Stimulated activated CD4-positive, alpha-beta T cell treated with anti-CD3 and anti-CD28 coated beads, Interleukin-15, amount 100 ng/mL, for 1 hour (primary cell): ENCODE data around the gene CBLL1.
A peak's percentile ranks its signal among the peaks of the same experiment; 100 is the strongest.

Experiments
- DNase-seq, 2 donors: peaks; one replicate each; pipeline ENCODE4 v3.0.0-alpha.2; 2020; ENCODE audit warnings: low read depth in 1 of 2, low spot score in 1 of 2

The CBLL1 gene, protein sequence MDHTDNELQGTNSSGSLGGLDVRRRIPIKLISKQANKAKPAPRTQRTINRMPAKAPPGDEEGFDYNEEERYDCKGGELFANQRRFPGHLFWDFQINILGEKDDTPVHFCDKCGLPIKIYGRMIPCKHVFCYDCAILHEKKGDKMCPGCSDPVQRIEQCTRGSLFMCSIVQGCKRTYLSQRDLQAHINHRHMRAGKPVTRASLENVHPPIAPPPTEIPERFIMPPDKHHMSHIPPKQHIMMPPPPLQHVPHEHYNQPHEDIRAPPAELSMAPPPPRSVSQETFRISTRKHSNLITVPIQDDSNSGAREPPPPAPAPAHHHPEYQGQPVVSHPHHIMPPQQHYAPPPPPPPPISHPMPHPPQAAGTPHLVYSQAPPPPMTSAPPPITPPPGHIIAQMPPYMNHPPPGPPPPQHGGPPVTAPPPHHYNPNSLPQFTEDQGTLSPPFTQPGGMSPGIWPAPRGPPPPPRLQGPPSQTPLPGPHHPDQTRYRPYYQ

DNA sequence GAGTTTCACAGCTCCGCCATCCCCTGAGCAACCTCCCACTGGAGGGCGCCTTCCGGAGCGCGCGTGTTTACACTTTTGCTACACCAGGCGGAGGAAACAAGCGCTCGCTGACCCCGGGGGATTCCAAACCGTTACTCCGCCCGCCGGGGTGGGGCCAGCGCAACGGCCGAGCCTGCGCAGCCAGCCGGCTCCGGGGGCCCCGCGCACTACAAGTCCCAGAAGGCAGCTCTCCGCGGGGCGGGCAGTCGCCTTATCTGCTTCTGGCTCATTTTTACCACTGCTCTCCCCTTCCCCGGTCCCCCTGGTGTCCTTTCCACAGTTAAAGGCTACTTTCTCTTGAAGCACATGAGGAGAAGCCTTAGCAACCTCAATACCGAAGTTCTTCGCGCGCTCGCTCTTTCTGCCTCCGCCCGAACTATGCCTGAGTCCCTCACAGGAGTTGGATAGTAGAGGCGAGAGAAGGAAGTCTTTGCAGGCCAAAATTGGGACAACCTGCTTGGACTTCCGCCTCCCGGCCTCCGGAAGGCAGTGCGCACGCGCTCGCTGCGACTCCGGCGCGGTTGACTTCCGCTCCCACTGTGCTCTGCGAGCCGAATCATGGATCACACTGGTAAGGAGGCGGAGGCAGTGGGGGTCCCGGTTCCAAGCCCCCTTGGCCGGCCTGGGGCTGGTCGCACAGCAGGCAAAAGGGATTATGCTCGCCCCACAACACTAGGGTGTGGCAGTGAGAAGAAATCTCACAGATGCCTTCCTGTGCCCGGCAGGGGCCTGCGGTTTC lies at the start of gene CBLL1:
Gene CBLL1, plus strand, starts transcription at position 576 of the 778 bp plus-strand sequence. Its CDS starts 22 bp downstream, at position 598.
- peak; percentile 95 to 98 for DNase-seq

DNA sequence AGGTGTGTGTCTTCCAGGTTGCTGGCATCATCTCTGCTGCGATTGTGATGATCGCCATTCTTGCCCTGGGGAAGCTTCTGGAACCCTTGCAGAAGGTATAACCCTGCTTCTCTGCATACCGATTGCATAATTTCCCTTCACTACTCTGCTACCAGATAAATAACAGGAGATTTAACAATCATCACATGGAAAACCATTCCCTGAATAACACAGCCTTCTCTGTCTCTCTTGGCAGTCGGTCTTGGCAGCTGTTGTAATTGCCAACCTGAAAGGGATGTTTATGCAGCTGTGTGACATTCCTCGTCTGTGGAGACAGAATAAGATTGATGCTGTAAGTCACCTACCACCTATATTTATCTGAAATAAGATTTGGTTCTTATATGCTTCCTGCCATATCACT lies 49.6 kb upstream of the CBLL1 start:
- DNase-seq = no peak

DNA sequence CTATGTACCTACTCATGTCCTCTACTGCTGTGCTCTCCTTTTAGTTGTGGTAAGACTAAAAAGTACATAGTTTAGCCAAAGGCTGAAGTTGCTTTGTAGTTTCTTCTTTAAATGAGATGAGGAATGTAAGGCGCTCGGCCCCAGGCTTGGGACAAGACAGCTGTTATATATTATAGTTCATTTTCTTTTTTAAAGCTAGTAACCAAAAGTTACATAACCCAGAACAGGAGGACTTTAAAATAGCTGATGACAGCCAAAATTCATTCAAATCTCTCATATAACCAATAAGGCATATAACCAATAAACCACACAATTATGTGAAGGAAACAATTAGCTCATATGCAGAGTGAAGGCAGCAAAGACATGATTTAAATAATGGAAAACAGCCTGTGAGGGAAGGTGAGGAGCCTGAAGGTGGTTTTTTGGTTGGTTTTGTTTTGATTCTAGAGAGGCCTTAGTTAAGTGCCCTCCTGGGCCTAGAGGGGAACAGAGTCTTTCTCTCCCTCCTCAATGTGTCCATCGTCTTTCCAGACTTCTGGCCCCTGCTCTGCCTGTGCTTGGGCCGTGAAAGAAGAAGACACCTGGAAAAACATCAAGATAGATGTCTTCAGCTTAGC lies 47.5 kb upstream of the CBLL1 start:
- no peak for DNase-seq

DNA sequence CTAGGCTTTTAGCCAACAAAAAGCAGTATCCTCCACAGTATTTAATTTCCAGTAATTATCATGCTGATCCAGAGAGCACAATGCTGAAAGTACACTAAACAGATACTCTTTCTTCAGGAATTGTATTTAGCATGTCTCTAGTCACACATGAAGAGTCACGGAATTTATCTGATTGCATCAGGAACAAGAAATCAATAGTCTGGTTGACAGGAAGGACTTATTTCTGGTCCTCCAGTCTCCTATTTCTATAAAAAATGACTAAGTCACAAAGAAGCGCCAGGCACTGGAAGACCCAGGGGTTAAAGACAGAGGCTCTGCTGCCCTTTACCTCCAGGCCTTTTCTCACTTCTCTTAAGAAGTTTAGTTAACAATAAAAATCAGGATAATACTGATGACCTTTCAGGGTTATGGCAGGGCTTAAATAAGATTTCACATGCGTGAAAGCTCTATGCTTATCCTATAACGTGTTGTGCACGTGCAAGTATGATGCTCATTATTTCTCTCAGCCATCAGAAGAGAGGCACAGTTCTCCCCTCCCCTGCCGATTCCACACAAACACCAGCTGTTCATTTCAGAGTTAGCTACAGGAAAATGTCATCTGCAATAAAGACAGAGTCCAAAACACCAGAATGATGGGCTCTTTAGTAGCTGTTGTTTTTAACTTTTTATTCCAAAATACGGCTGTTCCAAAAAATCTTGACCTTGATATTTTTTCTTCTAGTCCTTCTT lies 46.5 kb upstream of the CBLL1 start:
- no peak for DNase-seq

DNA sequence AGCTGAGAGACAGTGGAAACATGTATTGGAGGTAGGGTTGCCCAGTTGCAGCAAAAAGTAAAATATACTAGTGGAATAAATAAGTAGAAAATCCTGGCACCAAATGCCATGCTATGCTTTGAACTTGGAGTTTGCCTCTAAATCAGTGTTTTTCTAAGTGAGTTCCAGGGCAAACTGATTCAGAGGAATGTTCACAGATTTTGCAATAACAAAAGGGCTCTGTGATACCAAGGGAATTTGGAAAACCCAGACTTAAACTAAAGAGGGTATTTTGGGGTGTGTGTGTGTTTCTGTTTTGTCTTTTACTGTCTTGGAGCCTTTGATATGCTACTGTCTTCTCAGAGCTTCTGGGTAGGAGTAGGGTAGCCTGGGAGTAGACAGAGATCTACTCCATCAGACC lies 43.4 kb upstream of the CBLL1 start:
- DNase-seq = no peak

DNA sequence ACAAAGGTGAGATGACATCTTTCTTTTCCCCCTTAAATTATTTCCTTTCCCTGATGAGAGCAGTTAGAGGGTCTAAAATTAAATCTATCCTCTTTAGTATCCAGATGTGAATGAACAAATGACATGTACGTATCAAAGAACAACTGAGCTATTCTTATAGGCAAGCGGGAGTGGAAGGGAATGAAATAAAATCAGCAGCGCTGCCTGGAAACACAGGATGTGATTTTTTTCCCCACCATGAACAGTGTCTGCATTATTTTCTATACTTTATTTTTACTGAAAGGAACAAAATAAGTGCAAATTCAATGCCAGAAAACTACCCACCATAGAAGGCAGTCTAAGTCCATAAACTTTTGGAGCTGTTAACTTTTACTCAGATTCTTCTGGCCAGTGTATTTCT lies 42.8 kb upstream of the CBLL1 start:
- no peak for DNase-seq

DNA sequence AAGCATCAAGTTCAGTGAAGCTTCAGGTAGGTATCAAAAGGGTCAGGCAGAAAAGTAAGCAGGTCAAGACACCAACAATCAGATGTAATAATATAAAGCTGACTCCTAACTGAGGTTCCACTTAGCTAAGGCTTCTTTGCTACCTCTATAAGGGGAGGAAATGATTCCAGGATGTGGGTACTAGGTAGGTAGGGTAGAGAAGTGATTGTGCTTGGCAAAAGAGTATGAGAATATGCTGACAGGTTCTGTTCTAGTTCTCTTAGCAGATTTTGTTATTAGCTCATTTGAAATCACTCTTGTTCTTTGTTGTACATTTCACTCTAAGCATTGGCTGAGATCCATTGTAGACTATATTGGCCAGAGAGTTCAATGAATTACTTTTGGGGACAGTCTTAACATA lies 40.7 kb upstream of the CBLL1 start:
- DNase-seq = no peak

DNA sequence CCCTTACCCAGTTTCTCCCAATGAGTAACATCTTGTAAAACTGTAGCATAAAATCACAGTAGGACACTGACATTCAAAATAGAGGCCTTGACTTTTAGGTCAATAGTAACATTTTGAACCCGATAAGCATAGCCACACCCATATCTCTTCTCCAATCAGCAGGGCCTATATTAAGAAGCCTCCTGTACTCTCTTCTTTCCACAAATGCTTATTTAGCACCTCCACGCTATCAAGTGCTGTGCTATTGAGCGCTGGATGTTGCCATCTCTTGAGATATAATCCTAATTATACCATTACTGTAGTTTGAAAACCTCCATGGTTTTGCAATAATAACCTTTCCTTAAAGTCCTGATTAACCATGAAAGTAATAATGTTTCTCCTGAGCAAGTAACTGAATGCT lies 40.1 kb upstream of the CBLL1 start:
- DNase-seq = no peak

DNA sequence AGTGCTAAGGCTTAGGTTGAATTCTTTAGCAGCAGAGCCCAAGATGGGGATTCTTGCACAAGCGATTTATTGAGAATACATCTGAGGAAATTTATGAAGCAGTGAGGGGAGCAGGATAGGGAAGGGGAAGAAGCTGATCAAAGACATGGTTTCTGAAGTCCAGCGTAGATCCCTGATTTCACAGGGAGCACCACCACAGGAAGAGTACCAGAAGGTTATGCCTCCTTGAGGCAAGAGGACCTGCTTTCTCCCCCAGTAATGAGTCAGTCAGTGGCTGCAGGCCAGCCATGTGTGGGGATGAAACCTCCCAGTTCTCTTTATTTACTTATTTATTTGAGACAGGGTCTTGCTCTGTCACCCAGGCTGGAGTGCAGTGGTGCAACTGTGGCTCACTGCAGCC lies 35.0 kb upstream of the CBLL1 start:
- no peak for DNase-seq

DNA sequence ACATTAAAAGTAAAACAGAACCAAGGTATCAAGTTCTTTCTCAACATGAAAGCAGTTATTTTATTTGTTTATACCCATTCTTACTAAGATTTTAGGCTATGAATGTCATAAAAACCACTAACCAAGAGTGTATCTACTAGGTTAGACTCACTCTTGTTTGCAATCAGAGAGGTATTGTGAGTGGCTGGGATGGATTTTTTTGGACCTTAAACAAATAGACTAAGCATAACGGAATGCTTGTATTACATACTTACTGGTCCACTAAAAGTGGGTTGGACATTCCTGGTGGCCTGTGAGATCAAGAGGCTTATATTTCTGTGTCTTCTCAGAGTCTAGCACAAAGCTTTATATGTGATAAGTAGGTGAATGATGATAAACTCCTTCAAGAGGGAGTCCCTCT lies 32.6 kb upstream of the CBLL1 start:
- DNase-seq = no peak

DNA sequence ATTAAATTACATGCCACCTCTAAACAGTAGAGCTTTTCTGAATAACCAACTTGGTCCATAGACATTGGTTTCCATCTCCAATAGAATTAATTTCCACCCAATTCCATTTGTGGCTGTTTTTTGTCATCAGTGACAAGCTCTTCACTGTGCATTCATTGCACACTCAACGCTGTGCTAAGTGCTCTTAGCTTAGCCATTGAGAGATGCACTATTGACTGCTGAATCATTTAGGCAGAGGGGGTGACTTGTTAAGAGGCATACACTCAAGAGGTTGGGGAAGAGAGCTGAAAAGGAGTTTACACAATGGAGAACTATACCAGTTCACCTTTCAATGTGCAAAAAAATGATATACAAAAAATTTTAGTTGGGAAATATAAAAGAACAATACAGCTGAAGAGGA lies 31.9 kb upstream of the CBLL1 start:
- DNase-seq = no peak

DNA sequence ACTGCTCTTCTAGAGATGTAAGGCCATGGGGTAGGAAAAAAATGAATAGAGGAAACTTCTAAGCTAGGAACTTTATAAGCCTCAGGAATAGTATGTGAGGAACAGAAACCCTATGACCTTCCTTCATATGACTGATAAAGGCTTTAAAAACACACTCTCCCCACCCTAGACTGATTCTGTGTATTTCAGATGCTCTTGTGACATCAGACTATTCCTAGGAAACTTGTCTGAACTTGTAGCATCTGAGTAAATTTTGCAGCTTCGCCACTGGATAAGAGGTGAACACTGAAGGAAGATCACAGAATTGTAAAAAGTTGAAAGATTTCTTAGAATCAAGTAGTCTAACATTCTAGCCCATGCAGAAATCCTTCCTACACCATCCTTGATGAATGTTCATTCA lies 31.0 kb upstream of the CBLL1 start:
- no peak for DNase-seq

DNA sequence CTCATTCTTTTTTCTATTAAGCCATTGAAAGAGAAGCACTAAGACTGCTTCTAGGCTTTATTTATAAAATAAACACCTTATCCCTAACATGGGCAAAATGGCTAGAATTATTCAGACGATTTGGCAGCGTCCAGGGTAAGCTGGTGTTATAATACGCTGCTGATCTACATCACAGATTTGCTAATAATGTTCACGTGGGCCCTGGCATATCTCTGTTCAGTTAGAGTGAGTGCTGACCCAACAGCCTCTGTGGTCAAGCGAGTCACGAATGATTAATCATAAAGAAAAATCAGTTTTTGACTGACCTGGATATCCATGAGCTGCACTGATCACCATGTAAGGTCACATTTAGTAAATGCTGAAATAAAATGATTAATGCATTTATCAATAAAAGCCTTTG lies 28.4 kb upstream of the CBLL1 start:
- no peak for DNase-seq

DNA sequence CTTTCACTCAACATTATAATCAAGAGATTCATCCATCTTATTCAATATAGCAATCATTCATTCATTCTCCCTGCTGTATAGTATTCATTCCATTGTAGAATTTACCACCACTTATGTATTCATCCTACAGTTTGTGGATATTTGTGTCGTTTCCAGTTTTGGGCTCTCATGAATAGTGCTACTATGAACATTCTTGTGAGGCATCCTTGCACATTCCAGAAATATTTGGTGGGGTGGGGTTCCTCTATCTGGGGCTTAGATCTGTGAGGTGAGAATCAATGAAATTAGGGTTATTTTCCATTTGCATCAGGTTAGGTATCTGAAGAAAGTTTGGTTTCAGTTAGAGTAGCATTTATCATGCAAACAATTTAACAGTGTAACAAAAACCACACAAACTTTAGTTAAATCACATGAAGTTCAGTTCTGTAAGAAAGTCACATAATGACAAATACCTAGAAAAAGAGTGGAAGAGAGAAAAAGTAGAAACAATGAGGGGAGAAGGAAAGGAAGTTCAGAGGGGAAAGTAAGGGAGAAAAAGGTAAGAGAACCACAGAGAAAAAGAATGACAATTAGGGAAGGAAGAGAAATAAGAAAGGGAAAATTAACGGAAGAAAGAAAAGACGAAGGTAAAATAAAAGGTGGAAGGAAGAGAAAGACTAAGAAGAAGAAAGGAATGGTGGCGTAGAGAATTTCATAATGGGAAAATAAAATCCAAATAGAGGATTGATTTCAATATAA lies 25.3 kb upstream of the CBLL1 start:
- DNase-seq = no peak

DNA sequence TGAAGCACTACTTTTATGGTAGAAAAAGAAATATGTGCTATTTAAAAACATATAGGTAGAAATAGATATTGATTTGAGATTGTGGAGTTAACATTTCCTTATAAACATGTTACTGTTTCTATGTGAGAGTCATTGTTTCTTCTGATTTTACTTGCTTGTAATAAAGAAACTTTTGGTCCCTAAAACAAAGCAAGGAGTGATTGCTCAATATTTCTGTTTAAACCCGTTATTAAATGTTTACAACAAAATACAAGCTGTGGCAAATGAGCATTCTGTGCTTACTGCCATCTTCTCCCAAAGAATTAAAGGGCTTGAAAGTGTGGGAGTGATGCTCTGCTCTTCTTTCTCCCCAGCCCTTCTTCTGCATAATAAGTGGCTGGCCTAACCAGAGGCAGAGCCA lies 22.7 kb upstream of the CBLL1 start:
- DNase-seq = no peak

DNA sequence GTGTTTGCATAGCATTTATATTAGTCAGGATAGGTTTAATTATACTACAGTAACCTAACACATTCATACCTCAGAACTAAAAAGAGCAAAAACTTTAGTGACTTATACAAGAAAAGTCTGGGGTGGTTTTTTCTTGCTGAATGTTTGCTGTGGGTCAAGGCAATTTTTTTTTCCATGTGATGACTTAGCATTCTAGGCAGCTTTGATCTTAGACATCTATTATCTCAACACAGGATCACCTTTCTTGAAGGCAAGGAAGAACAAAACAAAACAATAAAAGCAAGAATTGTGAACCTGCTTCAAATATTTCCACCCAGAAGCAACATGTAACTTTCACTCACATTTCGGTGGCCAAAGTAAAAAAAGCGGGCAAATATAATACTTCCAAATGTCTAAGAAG lies 20.7 kb upstream of the CBLL1 start:
- no peak for DNase-seq

DNA sequence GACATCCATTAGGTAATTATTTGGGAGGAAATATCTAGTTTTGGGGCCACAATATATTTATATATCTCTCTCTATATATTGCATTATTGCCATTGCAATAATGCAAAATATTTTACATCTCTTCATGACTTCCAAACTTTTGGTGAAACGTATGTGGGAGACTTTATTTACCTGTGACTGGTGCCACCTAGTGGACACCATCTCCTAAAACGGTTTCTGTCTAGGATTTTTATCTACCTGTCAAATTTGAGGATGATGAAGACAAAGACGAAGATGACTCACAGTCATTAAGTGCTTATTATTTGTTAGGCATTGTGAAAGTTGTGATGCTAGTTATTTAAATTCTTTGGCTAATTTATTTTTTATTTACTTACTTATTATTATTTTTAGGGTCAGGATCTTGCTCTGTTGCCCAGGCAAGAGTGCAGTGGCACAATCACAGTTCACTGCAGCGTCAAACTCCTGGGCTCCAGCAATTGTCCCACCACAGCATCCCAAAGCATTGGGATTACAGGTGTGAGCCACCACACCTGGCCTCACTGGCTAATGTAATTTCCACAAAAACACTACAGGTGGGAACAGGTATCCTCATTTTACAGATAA lies 18.7 kb upstream of the CBLL1 start:
- no peak for DNase-seq

DNA sequence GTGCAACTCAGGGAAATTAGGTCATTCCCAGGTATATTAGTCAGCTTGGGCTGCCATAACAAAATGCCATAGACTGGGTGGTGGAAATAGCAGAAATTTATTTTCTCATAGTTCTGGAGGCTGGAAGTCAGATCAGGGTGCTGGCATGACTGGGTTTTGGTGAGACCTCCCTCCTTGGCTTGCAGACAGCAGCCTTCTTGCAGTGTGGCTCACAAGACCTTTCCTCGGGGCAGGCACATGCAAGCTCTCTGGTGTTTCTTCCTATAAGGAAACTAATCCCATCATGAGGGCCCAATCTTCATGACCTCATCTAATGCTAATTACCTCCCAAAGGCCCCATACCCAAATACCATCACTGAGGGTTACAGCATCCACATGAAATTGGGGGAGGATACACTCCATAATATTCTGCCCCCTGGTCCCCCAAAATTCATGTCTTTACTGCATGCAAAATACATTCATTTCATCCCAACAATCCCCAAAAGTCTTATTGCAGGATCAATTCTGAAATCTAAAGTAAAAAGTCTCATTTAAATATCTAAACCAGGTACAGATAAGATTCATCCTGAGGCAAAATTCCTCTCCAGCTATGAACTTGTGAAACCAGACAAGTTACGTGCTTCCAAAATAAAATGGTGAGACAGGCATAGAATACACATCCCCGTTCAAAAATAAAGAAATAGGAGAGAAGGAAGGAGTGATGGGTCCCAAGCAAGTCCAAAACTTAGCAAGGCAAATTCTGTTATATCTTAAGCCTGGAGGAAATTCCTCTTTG lies 17.4 kb upstream of the CBLL1 start:
- DNase-seq = no peak

DNA sequence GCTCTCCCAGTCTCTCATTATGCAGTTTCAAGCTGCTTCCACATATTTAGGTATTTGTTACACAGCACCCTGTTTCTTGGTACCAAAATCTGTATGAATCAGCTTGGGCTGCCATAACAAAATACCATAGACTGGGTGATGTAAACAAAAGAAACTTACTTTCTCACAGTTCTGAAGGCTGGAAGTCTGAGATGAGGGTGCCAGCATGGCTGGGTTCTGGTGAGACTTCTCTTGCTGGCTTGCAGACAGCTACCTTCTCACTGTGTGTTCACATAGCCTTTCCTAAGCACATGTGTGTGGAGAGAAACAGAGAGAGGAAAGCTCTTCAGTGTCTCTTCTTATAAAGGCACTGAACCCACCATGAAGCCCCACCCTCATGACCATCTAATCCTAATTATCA lies 15.7 kb upstream of the CBLL1 start:
- no peak for DNase-seq
